Gastrocnemius medialis (tissue), 4 donors: ENCODE data around the gene GFAP. TPM values are rescaled to one million over a fixed set of nuclear protein-coding genes. Genes with fewer than 3 reads are reported as not detected.

Experiments
- ATAC-seq, 2 donors: fragments of 150-250 bp; one replicate each; pipeline ENCODE4 v1.9.1; 2016
- DNase-seq, 2 donors: peaks; one replicate each; pipeline ENCODE4 v3.0.0-alpha.2; 2019
- H3K27ac ChIP-seq, 4 donors: fragments of 200-600 bp; sonication (generic); 1 replicate in 1 of 4; 2 replicates in 3 of 4; pipeline ENCODE4 v1.5.1; 2016 to 2018; ENCODE audit warnings: mild to moderate bottlenecking in 2 of 4, moderate library complexity in 1 of 4
- H3K27me3 ChIP-seq, 3 donors: fragments of 200-600 bp; sonication (generic) in 2 of 3; 1 replicate in 1 of 3; 2 replicates in 2 of 3; pipeline versions ENCODE4 v1.5.1 to v1.6.0; 2016 to 2019; ENCODE audit warnings: mild to moderate bottlenecking in 1 of 3, moderate library complexity in 1 of 3
- H3K36me3 ChIP-seq, 2 donors: fragments of 200-600 bp; sonication (generic) in 1 of 2; one replicate each; pipeline ENCODE4 v1.5.1; 2017 to 2018
- H3K4me1 ChIP-seq, 2 donors: fragments of 200-600 bp; sonication (generic) in 1 of 2; one replicate each; pipeline ENCODE4 v1.5.1; 2016 to 2017; ENCODE audit warnings: mild to moderate bottlenecking in 2 of 2
- H3K4me3 ChIP-seq, 4 donors: fragments of 200-600 bp; sonication (generic) in 3 of 4; 1 replicate in 1 of 4; 2 replicates in 3 of 4; pipeline ENCODE4 v1.5.1; 2016 to 2019; ENCODE audit warnings: mild to moderate bottlenecking in 2 of 4
- H3K9me3 ChIP-seq, 3 donors: fragments of 200-600 bp; sonication (generic) in 2 of 3; 1 replicate in 1 of 3; 2 replicates in 2 of 3; pipeline ENCODE4 v1.5.1; 2016 to 2019
- POLR2A ChIP-seq, 2 donors: fragments of 450-650 bp; IDR thresholded peaks; one replicate each; pipeline ENCODE4 v1.6.1; 2017; ENCODE audit warnings: antibody characterized with exemption in 2 of 2, mild to moderate bottlenecking in 2 of 2, moderate library complexity in 2 of 2
- in situ Hi-C, 4 donors: fragments of 200-750 bp; cut with MboI; loops; one replicate each; pipeline versions ENCODE4 v1.15.0 to v1.8.0; 2017; ENCODE audit warnings: low sequenced_read_pairs in 4 of 4
- intact Hi-C: fragments of 100-400 bp; cut with DNase I; formaldehyde crosslinking; loops from one replicate; pipeline ENCODE4 v1.15.1; 2023; ENCODE audit warnings: low total_unique reads
- total RNA-seq, 4 donors: library from RNA; depleted of rRNA; stranded (reverse); fragments of >200 nt; gene quantifications; one replicate each; pipeline versions ENCODE4 v1.1.0 to v1.2.3, GENCODE V29; 2016
- TF ChIP-seq, protein P1 (sequence below), 5 experiments: fragments of 450-650 bp in 3 of 5; fragments of 200-600 bp in 2 of 5; sonication (generic) in 2 of 5; IDR thresholded peaks in 4 of 5; conservative IDR thresholded peaks in 1 of 5; 1 replicate in 4 of 5; 2 replicates in 1 of 5; pipeline ENCODE4 v1.5.1; 2016 to 2019; ENCODE audit warnings: antibody characterized with exemption in 5 of 5, mild to moderate bottlenecking in 3 of 5, moderate library complexity in 3 of 5

GFAP gene
- total RNA-seq, 4 donors from 2014 or later, result not detected

DNA sequence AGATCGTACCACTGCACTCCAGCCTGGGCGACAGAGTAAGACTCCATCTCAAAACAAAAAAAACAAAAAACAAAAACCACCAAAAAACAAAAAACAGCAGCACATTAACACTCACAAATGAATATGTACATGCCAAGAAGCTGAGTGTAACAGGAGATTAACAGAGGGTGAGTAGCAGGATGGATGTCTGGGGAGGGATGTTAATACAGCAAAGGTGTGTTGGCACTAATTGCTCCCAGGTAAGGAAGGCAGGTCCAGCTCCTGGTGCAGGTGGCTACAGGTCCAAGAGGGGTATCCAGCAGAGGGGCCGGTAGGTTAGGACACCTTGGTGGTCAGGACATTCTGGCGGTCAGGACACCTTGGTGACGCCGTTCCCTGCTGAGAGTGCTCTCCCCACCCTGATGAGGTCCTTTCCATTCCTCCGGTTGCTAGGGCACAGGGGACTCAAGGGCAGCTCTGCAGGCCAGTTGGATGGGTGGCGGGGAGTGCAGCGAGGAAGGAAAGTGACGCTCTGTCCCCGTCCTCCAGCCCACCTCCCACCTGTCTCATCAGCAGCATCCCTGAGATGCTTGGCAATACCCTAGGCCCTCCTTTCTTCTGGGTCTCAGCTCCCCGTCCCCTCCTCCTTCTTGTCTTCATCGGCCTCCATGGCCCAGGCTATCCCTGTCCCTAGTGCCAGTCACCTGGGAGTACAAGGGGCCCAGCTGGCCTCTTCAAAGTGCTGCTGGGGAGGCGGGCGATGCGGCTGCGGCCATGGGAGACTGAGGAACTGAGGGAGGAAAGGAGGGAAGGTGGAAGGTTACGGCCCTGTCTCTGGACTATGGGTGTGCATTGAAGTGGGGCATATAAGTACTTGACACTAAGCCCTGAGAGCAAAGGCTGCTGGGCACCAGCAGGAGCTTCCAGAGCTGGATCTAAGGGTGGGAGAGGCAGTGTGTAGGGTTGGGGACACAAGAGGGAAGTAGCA is 10.7 kb upstream of the GFAP start:
- H3K27me3 ChIP-seq, result no peaks in the 10 kb centered on the region
- peaks cover 0 to 6% of the 10 kb centered on the region in 2 donors for H3K4me1 ChIP-seq
- no peaks in the 10 kb centered on the region for H3K9me3 ChIP-seq
- in situ Hi-C loops (loop anchor here in 3 of 4 donors (5.0 to 10.0 kb wide), 4 partner anchors 86 to 179 kb away; no protein-coding TSS in a partner anchor), intact Hi-C loops (no loop called here)
- no peak overlapping the region for H3K27ac ChIP-seq
- H3K36me3 ChIP-seq, result no peaks in the 10 kb centered on the region
- no peak for TF ChIP-seq POLR2A (IDR thresholded peaks at IDR 0.05)
- TF ChIP-seq, protein P1, sequence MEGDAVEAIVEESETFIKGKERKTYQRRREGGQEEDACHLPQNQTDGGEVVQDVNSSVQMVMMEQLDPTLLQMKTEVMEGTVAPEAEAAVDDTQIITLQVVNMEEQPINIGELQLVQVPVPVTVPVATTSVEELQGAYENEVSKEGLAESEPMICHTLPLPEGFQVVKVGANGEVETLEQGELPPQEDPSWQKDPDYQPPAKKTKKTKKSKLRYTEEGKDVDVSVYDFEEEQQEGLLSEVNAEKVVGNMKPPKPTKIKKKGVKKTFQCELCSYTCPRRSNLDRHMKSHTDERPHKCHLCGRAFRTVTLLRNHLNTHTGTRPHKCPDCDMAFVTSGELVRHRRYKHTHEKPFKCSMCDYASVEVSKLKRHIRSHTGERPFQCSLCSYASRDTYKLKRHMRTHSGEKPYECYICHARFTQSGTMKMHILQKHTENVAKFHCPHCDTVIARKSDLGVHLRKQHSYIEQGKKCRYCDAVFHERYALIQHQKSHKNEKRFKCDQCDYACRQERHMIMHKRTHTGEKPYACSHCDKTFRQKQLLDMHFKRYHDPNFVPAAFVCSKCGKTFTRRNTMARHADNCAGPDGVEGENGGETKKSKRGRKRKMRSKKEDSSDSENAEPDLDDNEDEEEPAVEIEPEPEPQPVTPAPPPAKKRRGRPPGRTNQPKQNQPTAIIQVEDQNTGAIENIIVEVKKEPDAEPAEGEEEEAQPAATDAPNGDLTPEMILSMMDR (IDR thresholded peaks at IDR 0.05 in 4 of 5, conservative IDR thresholded peaks at IDR 0.05 in 1 of 5), result no peak
- peak in 1 of 2 donors; percentile 5 for DNase-seq
- no peak for ATAC-seq
- H3K4me3 ChIP-seq, result no peak overlapping the region

DNA sequence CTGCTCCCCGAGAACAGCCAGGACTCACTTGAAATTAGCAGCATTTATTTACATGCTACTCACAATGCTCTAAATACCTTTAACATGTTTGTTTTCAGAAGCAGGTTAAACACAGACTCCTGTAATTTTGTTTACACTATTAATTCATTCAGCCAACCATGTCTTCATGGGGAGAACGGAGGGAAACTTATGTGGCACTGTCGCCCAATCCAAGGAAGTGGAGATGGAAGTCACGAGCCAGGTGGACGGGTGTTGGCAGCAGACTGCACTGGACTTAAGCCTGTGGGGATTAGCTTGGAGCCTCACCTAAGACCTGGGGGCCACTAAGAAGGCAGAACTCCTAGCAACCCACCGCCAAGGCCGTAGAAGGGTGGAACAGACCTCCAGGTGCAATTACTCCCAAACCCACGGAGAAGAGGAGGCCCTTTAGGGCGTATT is 8.8 kb upstream of the GFAP start:
- intact Hi-C loops (no loop called here), in situ Hi-C loops (loop anchor here in 3 of 4 donors (10.0 to 25.0 kb wide), 4 partner anchors 91 to 213 kb away; partner anchors contain the start of genes ACBD4 (in 1 of the 3), HEXIM1 (in 1 of the 3) and PLCD3 (in 1 of the 3))
- Histone ChIP-seq H3K36me3 (no peaks in the 10 kb centered on the region), H3K4me1 (peaks cover 0 to 3% of the 10 kb centered on the region in 2 donors), H3K4me3 (no peak overlapping the region), H3K9me3 (no peaks in the 10 kb centered on the region), H3K27ac (no peak overlapping the region), H3K27me3 (no peaks in the 10 kb centered on the region)
- ATAC-seq (no peak), DNase-seq (peak in 1 of 2 donors; percentile 4)
- TF ChIP-seq POLR2A (IDR thresholded peaks at IDR 0.05), result no peak
- TF ChIP-seq, protein P1 (IDR thresholded peaks at IDR 0.05 in 4 of 5, conservative IDR thresholded peaks at IDR 0.05 in 1 of 5), result no peak

DNA sequence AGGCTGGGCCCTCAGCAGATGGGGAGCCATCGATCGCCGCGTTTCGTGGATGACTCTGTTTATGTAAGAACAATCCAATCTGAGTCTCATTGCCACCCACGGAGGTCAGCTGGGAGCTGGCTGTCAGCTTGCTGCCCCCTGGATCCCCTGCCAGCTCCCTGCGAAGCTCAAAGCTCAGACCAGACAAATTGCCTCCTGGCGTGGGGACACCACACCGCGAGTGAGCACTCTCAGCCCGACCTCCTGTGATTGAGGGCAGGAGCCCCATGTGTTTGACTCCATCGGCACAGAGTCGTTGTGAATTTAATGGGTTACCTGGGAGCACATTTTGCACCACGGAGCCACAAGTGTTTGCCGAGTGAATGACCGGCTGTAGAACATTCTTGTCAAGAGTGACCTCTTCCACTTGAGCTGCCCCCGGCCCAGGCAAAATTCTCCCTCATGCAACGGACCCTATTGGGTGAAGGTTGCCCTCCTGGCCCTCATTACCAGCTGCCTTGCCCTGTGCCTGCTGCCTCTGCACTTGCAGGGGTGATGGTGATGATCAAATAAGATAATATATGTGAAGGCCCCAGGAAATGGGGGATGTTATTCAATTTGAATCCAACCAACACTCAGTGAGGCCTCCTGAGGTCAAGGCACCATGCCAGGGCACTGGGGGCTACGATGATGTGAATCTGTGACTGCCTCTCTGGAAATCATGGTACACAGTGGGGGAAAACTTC is 7.6 kb upstream of the GFAP start:
- intact Hi-C loops (no loop called here), in situ Hi-C loops (loop anchor here in 3 of 4 donors (10.0 to 25.0 kb wide), 4 partner anchors 92 to 214 kb away; partner anchors contain the start of genes ACBD4 (in 1 of the 3), HEXIM1 (in 1 of the 3) and PLCD3 (in 1 of the 3))
- H3K27me3 ChIP-seq, result no peaks in the 10 kb centered on the region
- H3K9me3 ChIP-seq, result no peaks in the 10 kb centered on the region
- no peaks in the 10 kb centered on the region for H3K36me3 ChIP-seq
- DNase-seq (no peak), ATAC-seq (no peak)
- no peak overlapping the region for H3K4me3 ChIP-seq
- no peak overlapping the region for H3K27ac ChIP-seq
- H3K4me1 ChIP-seq, result no peaks in the 10 kb centered on the region
- TF ChIP-seq, protein P1 (IDR thresholded peaks at IDR 0.05 in 4 of 5, conservative IDR thresholded peaks at IDR 0.05 in 1 of 5), result no peak
- no peak for TF ChIP-seq POLR2A (IDR thresholded peaks at IDR 0.05)

DNA sequence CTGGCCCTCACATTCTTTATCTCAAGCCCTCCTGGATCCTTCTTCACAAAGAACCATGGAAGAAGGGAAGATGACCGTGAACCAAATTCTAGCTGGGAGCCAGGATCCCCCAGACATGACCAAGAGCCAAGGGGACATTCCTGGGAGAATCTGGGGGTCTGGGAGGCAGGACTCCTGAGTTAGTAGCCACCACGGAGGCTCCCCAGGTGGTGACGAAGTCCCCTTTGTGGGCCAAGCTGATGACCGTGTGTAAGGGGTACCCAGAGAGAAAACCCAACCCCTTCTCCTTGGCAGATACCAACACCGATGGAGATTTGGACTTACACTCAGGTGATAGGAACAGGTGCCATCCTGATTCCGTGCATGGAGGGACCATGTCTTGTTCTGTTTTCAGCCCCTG is 6.8 kb upstream of the GFAP start:
- peaks cover 0 to 4% of the 10 kb centered on the region in 2 donors for H3K4me1 ChIP-seq
- TF ChIP-seq POLR2A (IDR thresholded peaks at IDR 0.05), result no peak
- TF ChIP-seq, protein P1 (IDR thresholded peaks at IDR 0.05 in 4 of 5, conservative IDR thresholded peaks at IDR 0.05 in 1 of 5), result no peak
- intact Hi-C loops, result no loop called here
- in situ Hi-C loops, result loop anchor here in 3 of 4 donors (10.0 to 25.0 kb wide), 4 partner anchors 93 to 215 kb away; partner anchors contain the start of genes ACBD4 (in 1 of the 3), HEXIM1 (in 1 of the 3) and PLCD3 (in 1 of the 3)
- DNase-seq (no peak), ATAC-seq (no peak)
- no peak overlapping the region for H3K27ac ChIP-seq
- no peaks in the 10 kb centered on the region for H3K36me3 ChIP-seq
- H3K4me3 ChIP-seq, result no peak overlapping the region
- no peaks in the 10 kb centered on the region for H3K9me3 ChIP-seq
- no peaks in the 10 kb centered on the region for H3K27me3 ChIP-seq
